Omental fat pad (tissue), 4 donors: ENCODE data around the gene TTC9C. TPM values are rescaled to one million over a fixed set of nuclear protein-coding genes. Genes with fewer than 3 reads are reported as not detected.
A peak's percentile ranks its signal among the peaks of the same experiment; 100 is the strongest.
"Not testable (repeated sequence)": the region's sequence is repeated elsewhere in the genome, so short reads cannot be mapped to it uniquely, and the experiment has no call there.

Experiments
- ATAC-seq: fragments of 150-250 bp; one replicate; pipeline ENCODE4 v1.9.1; 2016; ENCODE audit warnings: mild to moderate bottlenecking, moderate library complexity; ENCODE audit not compliant: low FRiP score
- DNase-seq: peaks from one replicate; pipeline ENCODE4 v3.0.0-alpha.2; 2019; ENCODE audit warnings: low spot score
- total RNA-seq, 4 donors: library from RNA; depleted of rRNA; stranded (reverse); fragments of >200 nt; gene quantifications; one replicate each; pipeline ENCODE4 v1.1.0, GENCODE V29; 2016
- TF ChIP-seq, protein P1 (sequence below), 3 donors: fragments of 450-650 bp; IDR thresholded peaks; one replicate each; pipeline ENCODE4 v1.5.1; 2016 to 2017; ENCODE audit warnings: antibody characterized with exemption in 3 of 3, mild to moderate bottlenecking in 3 of 3, moderate library complexity in 2 of 3

Gene TTC9C
- total RNA-seq, 4 donors from 2014 or later = 13.8 to 24.4 (median 19.0) TPM

DNA sequence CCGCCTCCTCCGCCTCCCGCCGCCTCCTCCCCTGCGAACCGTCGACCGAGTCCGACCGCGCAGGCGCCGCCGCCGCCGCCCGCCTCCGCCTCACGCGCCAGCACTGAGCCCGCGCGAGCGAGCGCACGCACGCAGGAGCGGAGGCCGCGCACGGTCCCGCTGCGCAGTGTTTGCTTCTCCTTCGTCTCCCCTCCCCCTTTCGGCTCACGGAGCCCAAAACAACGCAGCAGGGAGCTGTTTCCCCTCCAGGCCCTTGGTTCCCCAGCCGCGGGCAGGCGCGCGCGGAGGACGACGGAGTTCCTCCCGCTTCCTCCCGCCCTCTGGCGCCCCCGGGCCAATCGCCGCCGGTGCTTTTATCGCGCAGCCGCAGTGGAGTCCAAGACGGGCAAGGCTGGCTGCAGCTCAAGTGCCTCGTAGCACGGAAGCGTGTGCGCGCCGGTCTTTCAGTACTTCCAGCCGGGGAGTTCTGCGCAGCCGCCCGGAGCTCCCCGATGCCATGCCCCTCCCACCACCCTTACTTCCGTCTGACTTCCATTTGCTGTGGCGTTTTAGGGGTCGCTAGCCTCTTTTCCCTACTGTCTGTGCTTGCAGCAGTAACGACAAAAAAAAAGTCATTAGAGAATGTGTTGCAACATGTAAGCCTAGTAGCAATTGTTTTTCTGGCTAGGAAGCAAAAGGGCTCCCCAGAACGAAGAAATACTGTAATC, 968 bp upstream of the TTC9C start, which contains the start of gene HNRNPUL2:
Gene HNRNPUL2 (minus strand): TSS at position 293 of the 707 bp plus-strand sequence. CDS start 301 bp downstream, outside the sequence.
- peak; percentile 92 for ATAC-seq
- TF ChIP-seq, protein P1, sequence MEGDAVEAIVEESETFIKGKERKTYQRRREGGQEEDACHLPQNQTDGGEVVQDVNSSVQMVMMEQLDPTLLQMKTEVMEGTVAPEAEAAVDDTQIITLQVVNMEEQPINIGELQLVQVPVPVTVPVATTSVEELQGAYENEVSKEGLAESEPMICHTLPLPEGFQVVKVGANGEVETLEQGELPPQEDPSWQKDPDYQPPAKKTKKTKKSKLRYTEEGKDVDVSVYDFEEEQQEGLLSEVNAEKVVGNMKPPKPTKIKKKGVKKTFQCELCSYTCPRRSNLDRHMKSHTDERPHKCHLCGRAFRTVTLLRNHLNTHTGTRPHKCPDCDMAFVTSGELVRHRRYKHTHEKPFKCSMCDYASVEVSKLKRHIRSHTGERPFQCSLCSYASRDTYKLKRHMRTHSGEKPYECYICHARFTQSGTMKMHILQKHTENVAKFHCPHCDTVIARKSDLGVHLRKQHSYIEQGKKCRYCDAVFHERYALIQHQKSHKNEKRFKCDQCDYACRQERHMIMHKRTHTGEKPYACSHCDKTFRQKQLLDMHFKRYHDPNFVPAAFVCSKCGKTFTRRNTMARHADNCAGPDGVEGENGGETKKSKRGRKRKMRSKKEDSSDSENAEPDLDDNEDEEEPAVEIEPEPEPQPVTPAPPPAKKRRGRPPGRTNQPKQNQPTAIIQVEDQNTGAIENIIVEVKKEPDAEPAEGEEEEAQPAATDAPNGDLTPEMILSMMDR (IDR thresholded peaks at IDR 0.05) = no peak
- peak; percentile 91 for DNase-seq

DNA sequence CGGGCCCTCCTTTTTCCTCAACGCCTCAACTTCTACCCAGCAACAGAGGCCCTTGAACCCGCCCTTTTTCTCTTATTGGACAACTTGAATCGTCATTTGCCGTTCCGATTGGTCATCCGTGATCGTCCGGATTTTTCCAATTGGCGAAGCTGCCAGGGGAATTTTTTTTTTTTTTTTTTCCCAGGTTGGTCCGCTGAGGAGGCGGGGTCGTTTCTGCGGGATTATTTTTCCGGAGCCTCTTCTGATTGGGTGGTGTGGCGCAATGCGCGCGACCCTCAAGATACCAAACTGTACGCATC, 465 bp upstream of the TTC9C start:
- ATAC-seq = peak; percentile 72
- peak; percentile 42 for DNase-seq
- TF ChIP-seq, protein P1 (IDR thresholded peaks at IDR 0.05) = no peak

DNA sequence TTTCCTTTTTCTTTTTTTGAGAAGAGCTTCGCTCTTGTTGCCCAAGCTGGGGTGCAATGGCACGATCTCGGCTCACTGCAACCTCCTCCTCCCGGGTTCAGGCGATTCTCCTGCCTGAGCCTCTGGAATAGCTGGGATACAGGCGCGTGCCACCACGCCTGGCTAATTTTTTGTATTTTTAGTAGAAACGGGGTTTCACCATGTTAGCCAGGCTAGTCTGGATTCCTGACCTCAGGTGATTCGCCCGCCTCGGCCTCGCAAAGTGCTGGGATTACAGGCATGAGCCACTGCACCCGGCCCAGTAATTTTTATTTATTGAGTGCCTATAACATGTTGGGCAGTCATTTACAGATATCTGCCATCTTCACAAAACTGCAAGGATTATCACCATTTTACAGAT, 1.8 kb downstream of the TTC9C start:
- ATAC-seq, DNase-seq: not testable (repeated sequence)

DNA sequence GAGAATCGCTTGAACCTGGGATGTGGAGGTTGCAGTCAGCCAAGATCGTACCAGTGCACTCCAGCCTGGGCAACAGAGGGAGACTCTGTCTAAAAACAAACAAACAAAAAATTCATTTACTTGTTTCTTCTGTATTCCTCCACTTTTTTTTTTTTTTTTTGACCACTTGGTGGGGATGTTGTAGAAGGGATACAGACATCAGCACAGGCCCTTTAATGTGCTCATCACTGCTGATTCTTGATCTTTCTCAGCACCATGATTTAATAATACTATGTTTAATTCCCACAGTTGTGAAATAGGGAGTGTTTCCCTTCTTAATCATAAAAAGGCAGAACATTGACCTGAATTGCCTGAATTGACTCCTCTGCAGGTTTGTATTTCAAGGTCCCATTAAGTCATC, 4.5 kb downstream of the TTC9C start:
- no peak for DNase-seq
- ATAC-seq = no peak
- TF ChIP-seq, protein P1 (IDR thresholded peaks at IDR 0.05) = no peak

DNA sequence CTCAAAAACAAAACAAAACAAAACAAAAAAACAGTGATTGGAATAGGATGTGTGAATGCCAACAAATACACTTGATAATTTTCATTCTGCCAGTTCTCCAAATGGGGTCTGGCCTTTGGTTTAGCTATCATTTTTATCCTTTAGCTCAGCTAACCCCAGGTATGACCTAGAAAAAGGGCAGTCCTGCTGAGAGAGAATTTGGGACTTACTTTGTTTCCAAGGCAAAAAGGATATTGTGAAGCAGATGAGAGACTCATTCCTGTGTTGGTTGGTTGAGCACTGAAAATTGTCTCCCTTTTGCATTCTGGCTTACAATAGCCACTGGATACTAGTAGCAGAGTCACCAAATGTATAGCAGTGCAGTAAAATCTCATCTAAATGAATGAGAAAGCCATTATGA, 8.9 kb downstream of the TTC9C start:
- TF ChIP-seq, protein P1 (IDR thresholded peaks at IDR 0.05) = no peak
- ATAC-seq (no peak), DNase-seq (no peak)

DNA sequence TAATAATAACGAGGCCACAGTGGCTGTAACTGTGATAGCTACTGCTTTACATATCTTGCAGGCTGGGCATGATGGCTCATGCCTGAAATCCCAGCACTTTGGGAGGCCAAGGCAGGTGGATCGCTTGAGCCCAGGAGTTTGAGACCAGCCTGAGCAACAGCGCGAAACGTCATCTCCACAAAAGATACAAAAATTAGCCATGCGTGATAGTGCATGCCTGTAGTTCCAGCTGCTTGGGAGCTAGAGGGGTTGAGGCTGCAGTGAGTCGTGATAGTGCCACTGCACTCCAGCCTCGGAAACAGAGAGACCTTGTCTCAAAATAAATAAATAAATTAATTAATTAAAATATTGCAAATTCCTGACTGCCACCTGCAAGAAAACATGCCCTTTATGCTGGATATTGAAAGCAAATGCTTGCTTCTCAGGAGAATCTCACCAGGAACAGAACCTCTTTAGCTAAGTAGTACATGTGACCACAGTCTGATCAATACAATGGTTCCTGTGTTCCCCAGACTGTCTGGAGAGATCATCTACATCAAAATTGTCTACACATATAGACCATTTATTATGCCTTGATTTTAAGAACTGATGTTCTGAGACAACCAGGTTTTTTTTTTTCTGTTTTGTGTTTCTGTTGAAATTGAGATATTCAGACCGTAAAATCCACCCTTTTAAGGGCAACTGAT, 19.3 kb downstream of the TTC9C start:
- TF ChIP-seq, protein P1 (IDR thresholded peaks at IDR 0.05) = no peak
- ATAC-seq (no peak), DNase-seq (no peak)

DNA sequence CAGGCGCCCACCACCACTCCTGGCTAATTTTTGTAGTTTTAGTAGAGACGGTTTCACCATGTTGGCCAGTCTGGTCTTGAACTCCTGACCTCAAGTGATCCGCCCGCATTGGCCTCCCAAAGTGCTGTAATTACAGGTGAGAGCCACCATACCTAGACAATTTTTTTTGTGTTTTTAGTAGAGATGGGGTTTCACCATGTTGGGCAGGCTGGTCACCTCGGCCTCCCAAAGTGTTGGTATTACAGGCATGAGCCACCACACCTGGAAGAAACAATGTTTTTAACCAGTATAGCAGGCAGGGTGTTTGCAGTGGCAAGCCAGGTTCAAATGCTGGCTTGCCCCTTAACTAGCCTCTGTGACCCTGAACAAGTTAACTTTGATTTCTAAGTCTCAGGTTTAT, 21.6 kb downstream of the TTC9C start:
- not testable (repeated sequence) for ATAC-seq, DNase-seq

DNA sequence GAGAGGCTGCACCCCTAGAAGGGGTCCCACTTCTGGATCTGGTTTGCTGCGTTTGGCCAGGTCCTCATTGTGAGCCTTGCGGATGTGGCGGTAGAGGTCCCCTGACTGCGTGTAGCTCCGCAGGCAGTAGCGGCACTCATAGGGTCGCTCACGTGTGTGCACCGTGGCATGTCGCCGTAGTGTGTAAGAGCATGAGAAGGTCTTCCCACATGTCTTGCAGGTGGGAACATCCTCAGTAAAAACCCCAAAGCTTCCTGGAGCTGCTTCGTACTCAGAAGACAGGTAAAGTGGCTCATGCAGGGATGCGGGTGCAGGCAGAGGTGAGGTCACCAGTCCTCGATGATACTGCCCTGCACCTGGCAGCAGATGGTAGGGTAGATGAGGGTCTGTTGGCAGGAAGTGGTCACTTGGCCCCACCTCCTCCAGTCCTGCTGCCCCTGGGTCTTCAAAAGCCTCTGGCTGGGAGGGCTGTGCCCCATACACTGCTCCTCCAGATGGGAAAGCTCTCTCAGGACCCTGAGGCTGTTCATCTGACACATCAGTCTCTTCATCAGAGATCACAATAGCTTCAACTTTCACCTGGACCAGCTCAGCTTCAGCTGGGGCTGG, 24.0 kb downstream of the TTC9C start:
- TF ChIP-seq, protein P1 (IDR thresholded peaks at IDR 0.05) = no peak
- DNase-seq (no peak), ATAC-seq (no peak)
